ENCODE measurements around the gene DAG1. TPM values are rescaled to one million over a fixed set of nuclear protein-coding genes. Genes with fewer than 3 reads are reported as not detected.

The DAG1 gene
- total and polyA plus RNA-seq, 2 experiments from 2014 or later, result 50.3 to 59.9 TPM

DNA sequence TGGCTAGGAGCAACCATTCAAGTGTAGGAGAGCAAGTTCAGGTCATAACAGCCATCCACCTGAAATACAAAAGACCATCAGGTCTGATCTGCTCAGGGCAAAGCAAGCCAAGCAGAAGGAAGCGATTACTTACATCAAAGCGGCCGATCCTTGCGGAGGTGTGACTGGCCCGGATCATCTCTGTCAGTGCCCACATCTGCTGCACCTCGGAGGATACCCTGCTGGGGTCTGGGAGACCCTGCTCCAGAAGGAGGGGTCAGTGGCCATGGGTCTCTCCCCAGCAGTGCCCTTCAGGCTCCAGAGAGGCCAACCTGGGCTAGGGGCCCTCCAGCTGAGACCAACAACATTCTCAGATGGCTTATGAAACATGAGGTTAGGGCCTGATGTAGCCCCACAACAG lies 45.3 kb upstream of the DAG1 start:
- H3K79me2 ChIP-seq, result peaks cover 16% of the 10 kb centered on the region
- no peak overlapping the region for H3K4me2 ChIP-seq
- no peaks in the 10 kb centered on the region for H3K27me3 ChIP-seq
- H2AFZ ChIP-seq, result no peak overlapping the region
- no peaks in the 10 kb centered on the region for H3K9me3 ChIP-seq (ENCODE audit: low read depth)
- H4K20me1 ChIP-seq (ENCODE audit: insufficient read depth, poor library complexity, severe bottlenecking), result no peaks in the 10 kb centered on the region
- WGBS (ENCODE audit: low lambda C conversion rate, missing lambda C conversion rate), result 93% methylated on average over 6 of the region's 6 CpGs
- no peak for DNase-seq (ENCODE audit: low spot score)
- peaks cover 20% of the 10 kb centered on the region for H3K4me1 ChIP-seq (ENCODE audit: insufficient read depth)
- no peak overlapping the region for H3K27ac ChIP-seq
- no peak overlapping the region for H3K4me3 ChIP-seq
- no peak for TF ChIP-seq EZH2phosphoT487 (IDR thresholded peaks at IDR 0.05; ENCODE audit: low read depth, severe bottlenecking, unreplicated experiment)
- TF ChIP-seq, protein P1, sequence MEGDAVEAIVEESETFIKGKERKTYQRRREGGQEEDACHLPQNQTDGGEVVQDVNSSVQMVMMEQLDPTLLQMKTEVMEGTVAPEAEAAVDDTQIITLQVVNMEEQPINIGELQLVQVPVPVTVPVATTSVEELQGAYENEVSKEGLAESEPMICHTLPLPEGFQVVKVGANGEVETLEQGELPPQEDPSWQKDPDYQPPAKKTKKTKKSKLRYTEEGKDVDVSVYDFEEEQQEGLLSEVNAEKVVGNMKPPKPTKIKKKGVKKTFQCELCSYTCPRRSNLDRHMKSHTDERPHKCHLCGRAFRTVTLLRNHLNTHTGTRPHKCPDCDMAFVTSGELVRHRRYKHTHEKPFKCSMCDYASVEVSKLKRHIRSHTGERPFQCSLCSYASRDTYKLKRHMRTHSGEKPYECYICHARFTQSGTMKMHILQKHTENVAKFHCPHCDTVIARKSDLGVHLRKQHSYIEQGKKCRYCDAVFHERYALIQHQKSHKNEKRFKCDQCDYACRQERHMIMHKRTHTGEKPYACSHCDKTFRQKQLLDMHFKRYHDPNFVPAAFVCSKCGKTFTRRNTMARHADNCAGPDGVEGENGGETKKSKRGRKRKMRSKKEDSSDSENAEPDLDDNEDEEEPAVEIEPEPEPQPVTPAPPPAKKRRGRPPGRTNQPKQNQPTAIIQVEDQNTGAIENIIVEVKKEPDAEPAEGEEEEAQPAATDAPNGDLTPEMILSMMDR (IDR thresholded peaks at IDR 0.05; ENCODE audit: poor library complexity), result no peak
- no peak for TF ChIP-seq EZH2 (IDR thresholded peaks at IDR 0.05; ENCODE audit: borderline replicate concordance)
- H3K9me2 ChIP-seq (replicated peaks; ENCODE audit: insufficient read depth), result no peaks in the 10 kb centered on the region
- no peaks in the 10 kb centered on the region for H3K36me3 ChIP-seq (replicated peaks; ENCODE audit: insufficient read depth, low read depth)

DNA sequence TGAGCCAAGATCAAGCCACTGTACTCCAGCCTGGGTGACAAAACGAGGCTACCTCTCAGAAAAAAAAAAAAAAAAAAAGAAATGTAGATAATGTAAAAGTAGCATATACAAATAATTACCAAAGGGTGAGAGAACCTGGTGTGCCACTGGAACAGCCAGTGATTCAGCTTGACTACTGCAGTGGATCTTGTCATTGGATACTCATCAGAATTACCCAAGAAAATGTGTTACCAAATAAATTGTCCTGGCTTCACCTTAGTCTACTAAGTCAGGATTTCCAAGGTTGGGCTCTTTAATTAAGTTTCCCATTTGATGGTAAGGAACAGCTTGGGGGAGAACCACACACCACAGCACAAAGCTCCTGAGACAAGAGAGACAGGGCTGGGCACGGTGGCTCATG lies 42.5 kb upstream of the DAG1 start:
- Histone ChIP-seq H3K4me3 (no peak overlapping the region), H3K27me3 (no peaks in the 10 kb centered on the region), H3K9me3 (ENCODE audit: low read depth) (no peaks in the 10 kb centered on the region), H3K4me1 (ENCODE audit: insufficient read depth) (peaks cover 11% of the 10 kb centered on the region), H2AFZ (no peak overlapping the region), H3K79me2 (peaks cover 9% of the 10 kb centered on the region), H3K4me2 (no peak overlapping the region), H3K9me2 (replicated peaks; ENCODE audit: insufficient read depth) (no peaks in the 10 kb centered on the region), H4K20me1 (ENCODE audit: insufficient read depth, poor library complexity, severe bottlenecking) (no peaks in the 10 kb centered on the region), H3K36me3 (replicated peaks; ENCODE audit: insufficient read depth, low read depth) (no peaks in the 10 kb centered on the region), H3K27ac (no peak overlapping the region)
- TF ChIP-seq EZH2phosphoT487 (IDR thresholded peaks at IDR 0.05; ENCODE audit: low read depth, severe bottlenecking, unreplicated experiment) (no peak), EZH2 (IDR thresholded peaks at IDR 0.05; ENCODE audit: borderline replicate concordance) (no peak)
- TF ChIP-seq, protein P1 (IDR thresholded peaks at IDR 0.05; ENCODE audit: poor library complexity), result no peak
- no peak for DNase-seq (ENCODE audit: low spot score)
- 91% methylated on average over 2 of the region's 2 CpGs for WGBS (ENCODE audit: low lambda C conversion rate, missing lambda C conversion rate)

DNA sequence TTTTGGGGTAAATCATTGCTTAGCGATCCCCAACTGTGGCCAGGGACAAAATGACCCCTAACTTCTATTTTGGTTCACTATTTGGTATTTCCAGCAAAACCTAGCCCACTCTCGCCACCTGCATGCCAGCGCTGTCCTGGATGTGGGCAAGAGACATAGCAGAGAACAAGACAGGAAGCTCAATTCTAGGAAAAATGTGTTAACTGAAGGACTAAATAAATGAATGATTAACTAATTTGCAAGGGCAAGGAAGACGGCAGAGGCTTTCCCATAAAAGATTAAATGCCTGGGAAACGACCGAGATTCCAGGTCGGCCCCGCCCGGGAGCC lies 41.4 kb upstream of the DAG1 start:
- H3K4me3 ChIP-seq, result peak overlapping the region; percentile 31
- H3K27ac ChIP-seq, result peak overlapping the region; percentile 91
- peak overlapping the region; percentile 74 for H3K4me2 ChIP-seq
- no peak for DNase-seq (ENCODE audit: low spot score)
- 10% methylated on average over 9 of the region's 9 CpGs for WGBS (ENCODE audit: low lambda C conversion rate, missing lambda C conversion rate)
- H3K79me2 ChIP-seq, result peaks cover 9% of the 10 kb centered on the region
- H3K4me1 ChIP-seq (ENCODE audit: insufficient read depth), result peaks cover 3% of the 10 kb centered on the region
- no peaks in the 10 kb centered on the region for H4K20me1 ChIP-seq (ENCODE audit: insufficient read depth, poor library complexity, severe bottlenecking)
- TF ChIP-seq EZH2 (IDR thresholded peaks at IDR 0.05; ENCODE audit: borderline replicate concordance), result no peak
- TF ChIP-seq EZH2phosphoT487 (IDR thresholded peaks at IDR 0.05; ENCODE audit: low read depth, severe bottlenecking, unreplicated experiment), result no peak
- TF ChIP-seq, protein P1 (IDR thresholded peaks at IDR 0.05; ENCODE audit: poor library complexity), result no peak
- H2AFZ ChIP-seq, result peak overlapping the region; percentile 61
- H3K27me3 ChIP-seq, result no peaks in the 10 kb centered on the region
- no peaks in the 10 kb centered on the region for H3K9me3 ChIP-seq (ENCODE audit: low read depth)
- no peaks in the 10 kb centered on the region for H3K36me3 ChIP-seq (replicated peaks; ENCODE audit: insufficient read depth, low read depth)
- no peaks in the 10 kb centered on the region for H3K9me2 ChIP-seq (replicated peaks; ENCODE audit: insufficient read depth)

DNA sequence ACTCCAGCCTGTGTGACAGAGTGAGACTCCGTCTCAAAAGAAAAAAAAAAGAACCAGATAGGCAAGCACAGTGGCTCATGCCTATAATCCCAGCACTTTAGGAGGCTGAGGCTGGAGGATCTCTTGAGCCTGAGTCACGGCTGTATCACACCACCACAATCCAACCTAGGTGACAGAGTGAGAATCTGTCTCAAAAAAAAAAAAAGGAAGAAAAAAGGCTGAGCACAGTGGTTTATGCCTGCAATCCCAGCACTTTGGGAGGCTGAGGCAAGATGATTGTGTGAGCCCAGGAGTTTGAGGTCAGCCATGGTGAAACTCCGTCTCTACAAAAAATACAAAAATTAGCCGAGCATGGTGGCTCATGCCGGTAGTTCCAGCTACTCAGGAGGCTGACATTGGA lies 35.3 kb upstream of the DAG1 start:
- H3K9me3 ChIP-seq (ENCODE audit: low read depth), result no peaks in the 10 kb centered on the region
- H3K27ac ChIP-seq, result no peak overlapping the region
- DNase-seq (ENCODE audit: low spot score), result no peak
- TF ChIP-seq EZH2phosphoT487 (IDR thresholded peaks at IDR 0.05; ENCODE audit: low read depth, severe bottlenecking, unreplicated experiment) (no peak), EZH2 (IDR thresholded peaks at IDR 0.05; ENCODE audit: borderline replicate concordance) (no peak)
- TF ChIP-seq, protein P1 (IDR thresholded peaks at IDR 0.05; ENCODE audit: poor library complexity), result no peak
- no peaks in the 10 kb centered on the region for H3K79me2 ChIP-seq
- no peak overlapping the region for H3K4me2 ChIP-seq
- 85% methylated on average over 5 of the region's 5 CpGs for whole genome bisulfite sequencing (ENCODE audit: low lambda C conversion rate, missing lambda C conversion rate)
- H2AFZ ChIP-seq, result no peak overlapping the region
- H3K36me3 ChIP-seq (replicated peaks; ENCODE audit: insufficient read depth, low read depth), result no peaks in the 10 kb centered on the region
- H4K20me1 ChIP-seq (ENCODE audit: insufficient read depth, poor library complexity, severe bottlenecking), result no peaks in the 10 kb centered on the region
- H3K4me1 ChIP-seq (ENCODE audit: insufficient read depth), result no peaks in the 10 kb centered on the region
- no peaks in the 10 kb centered on the region for H3K27me3 ChIP-seq
- no peaks in the 10 kb centered on the region for H3K9me2 ChIP-seq (replicated peaks; ENCODE audit: insufficient read depth)
- H3K4me3 ChIP-seq, result no peak overlapping the region

All from hepatocyte (in vitro differentiated cells).